Inflammatory macrophage (primary cell): ENCODE measurements around the gene OR5K2.

Experiments
- DNase-seq, 2 donors: peaks; one replicate each; pipeline ENCODE4 v3.0.0-alpha.2; 2020 to 2022

The OR5K2 gene

DNA sequence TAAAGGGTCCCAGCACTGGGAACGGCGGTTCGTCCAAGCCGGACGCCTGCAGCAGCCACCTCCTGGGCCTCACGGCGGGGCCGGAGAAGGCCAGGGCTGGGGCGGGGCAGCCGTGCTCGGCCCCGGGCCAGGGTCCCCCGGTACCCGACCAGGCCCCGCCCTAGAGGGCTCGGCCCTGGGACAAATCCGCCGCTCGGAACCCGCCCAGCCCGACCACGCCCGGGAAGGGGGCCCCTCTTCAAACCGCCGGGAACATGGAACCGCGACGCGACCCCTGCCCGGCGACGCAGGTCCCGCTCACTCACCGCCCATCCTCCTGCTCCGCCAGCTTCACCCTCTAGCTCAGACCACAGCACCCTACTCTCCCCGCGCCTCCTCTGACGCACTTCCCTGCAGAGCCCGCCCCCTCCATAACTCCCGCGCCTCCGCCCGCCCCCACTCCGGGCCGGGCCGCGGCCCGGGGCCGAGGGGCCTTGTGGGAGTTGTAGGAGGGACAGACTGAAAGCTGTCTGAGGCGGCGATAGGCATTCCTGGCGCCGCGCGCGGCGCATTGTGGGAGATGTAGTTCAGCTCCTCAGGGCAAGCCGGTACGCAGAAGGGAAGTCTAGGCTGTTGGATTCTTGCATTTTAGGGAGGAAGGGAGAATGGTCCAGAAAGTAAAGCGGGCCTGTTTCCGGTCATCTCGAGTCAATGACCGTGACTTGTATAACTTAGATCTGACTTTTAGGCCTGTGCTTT is 25.2 kb downstream of the OR5K2 start, which contains the start of gene CLDND1:
CLDND1 (minus strand) TSS at position 359 of the 738 bp plus-strand sequence. CDS start 1,478 bp downstream, outside the sequence.
- DNase-seq, result peak; percentile 97 to 98

DNA sequence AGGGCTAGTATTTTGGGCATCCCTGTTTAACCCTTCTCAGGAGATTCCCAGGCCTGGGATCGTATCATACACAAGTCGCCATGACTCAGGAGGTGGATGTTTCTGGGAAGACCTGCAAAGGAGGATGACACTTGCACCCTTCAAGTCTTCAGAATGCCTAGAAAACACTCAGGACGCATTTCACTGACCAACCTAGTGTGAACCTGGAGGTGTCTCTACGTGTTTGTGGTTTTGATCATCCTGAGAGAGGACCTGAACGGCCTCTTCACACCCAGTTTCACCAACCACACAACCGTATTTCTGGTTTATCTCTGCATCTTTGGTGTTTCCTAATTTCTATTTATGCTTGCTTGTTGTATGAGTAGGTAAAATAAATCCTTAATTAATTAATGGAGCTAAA is 28.0 kb downstream of the OR5K2 start:
- DNase-seq, result no peak

DNA sequence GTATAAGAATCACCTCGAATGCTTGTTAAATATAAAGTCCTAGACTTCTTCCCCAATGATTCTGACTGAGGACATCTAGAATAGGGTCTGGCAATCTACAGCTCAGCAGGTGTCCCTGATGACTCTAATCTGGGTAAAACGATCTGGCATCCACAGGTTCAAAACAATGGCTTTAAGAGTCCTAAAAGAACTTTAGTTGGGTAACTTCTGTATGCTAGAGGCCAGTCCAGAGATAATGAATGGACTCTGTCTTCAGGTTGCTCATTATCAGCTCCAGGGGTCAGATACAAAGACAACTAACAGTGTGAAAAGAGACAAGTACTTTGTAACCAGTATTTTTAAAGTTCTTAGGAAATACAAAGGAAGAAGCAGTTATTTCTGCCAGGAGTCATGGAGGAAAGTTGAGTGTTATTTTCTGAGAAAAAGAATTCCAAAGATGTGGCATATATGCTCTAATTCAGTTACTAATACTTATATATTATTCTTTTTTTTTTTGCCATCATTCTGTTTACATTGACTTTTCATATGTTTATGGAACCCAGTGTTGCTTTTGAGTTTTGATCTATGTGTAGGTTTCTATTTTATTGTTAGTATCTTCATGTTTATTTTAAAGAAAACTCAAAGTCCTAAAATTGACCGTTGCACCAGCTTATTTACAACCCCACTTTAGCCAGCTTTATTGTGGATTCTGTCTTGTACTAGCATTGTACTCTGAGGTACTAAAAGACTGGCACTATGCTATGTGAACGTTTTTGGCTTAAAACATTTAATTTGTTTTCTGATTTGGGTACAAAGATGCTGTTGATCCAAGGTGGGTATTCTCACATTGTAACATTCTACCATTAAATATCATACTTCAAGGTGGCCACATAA is 31.2 kb downstream of the OR5K2 start:
- DNase-seq, result no peak

DNA sequence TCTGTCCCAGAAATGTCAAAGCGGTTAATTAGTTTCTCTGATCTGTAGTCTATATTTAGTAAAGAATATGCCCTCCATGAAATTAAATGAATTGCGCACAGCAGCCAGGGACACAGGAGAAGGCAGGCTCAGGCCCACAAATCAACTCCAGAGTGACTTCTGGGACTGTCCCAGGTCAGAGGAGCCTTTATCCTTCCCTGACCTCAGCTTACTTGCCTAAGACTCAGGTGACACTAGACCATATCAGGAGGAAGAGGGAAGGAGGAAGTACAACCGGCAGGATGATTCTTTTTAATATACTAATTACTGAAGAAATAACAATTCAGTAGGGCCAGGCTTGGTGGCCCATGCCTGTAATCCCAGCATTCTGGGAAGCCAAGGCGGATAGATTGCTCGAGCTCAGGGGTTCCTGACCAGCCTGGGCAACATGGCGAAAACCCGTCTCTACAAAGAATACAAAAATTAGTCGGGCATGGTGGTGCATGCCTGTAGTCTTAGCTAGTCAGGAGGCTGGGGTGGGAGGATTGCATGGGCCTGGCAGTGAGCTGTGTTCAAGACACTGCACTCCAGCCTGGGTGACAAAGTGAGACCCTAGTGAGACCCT is 32.5 kb downstream of the OR5K2 start:
- DNase-seq, result no peak

DNA sequence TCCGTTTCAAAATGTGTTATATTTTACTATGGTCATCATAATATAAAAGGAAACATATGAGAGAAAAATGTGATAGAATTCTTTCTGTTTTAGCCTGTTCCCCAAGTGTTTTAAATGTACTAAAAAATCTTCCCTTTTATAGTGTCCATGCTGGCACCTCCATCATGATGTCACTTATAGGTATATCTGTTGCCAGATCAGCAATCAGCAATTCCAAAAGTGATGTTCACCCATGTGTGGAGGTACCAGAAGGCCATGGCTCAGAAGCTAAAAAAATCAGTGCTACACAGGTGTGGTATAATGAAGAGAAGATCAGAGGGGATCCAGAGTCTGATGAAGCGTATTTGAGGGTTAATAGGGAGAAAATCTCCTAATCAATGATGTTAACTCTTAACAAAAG is 33.2 kb downstream of the OR5K2 start:
- DNase-seq, result no peak

DNA sequence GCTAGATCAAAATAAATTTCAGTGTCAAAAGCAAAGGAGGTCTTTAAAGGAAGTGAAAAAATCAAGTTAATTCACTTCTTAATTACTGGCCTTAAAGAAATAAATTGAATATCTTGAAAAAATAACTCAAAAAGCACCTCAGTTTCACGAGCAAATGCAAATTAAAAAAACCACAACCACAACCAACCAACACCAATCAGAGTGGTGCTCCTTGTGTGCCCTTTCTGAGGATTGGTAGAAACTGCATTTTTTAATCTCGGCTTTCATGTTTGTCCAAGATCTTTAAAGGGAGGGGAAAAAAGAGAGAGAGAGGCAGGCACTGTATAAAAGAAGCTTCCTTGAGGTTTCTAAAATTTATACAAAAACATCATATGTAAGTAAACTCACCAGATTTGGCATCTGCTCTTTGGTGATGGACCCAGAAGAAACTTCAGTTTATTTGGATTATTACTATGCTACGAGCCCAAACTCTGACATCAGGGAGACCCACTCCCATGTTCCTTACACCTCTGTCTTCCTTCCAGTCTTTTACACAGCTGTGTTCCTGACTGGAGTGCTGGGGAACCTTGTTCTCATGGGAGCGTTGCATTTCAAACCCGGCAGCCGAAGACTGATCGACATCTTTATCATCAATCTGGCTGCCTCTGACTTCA is 34.3 kb downstream of the OR5K2 start, which contains the start of gene GPR15:
GPR15 (plus strand) TSS at position 357 of the 653 bp plus-strand sequence; CDS start at position 413, 56 bp downstream.
- no peak for DNase-seq

DNA sequence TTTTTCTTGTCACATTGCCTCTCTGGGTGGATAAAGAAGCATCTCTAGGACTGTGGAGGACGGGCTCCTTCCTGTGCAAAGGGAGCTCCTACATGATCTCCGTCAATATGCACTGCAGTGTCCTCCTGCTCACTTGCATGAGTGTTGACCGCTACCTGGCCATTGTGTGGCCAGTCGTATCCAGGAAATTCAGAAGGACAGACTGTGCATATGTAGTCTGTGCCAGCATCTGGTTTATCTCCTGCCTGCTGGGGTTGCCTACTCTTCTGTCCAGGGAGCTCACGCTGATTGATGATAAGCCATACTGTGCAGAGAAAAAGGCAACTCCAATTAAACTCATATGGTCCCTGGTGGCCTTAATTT is 34.8 kb downstream of the OR5K2 start:
- no peak for DNase-seq

DNA sequence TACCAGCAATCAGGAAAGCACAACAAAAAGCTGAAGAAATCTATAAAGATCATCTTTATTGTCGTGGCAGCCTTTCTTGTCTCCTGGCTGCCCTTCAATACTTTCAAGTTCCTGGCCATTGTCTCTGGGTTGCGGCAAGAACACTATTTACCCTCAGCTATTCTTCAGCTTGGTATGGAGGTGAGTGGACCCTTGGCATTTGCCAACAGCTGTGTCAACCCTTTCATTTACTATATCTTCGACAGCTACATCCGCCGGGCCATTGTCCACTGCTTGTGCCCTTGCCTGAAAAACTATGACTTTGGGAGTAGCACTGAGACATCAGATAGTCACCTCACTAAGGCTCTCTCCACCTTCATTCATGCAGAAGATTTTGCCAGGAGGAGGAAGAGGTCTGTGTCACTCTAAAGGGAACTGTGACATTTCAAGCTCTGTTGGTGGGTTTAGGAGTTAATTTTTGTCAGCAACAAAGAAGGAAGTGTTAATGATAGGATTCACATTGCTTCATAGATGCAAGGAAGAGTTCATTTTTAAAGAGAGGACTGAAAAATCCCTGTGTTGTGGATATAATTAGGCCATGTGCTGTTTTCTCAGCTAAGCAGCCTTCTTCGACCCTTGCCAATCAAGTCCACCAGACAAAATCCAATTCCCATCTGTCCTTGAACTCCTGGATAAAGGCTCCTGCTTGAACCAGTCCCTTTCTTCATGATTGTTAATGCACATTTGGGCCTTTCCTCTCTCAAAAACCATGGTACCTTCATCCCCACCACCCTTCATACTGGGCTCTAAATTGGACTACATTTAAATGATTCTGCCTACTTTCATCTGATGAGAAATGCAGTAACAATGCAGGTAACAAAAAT is 35.5 kb downstream of the OR5K2 start:
- no peak for DNase-seq

DNA sequence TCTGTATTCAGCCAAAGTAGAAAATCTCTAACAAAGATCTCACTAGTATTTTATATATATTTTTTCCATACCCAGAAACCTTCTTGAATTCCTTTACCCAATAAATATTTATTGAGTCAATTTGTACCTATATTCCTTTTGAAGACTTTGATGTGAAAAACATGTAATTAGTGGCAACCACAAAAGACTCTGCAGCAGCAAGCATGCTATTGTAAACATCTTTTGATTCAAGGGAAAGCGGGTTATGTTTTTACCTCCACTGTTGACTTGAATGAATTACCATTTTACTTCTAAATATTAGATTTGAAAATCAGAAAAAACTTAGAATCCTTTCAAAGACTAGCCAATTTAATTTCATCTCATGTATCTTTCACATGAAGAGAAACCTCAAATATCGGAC is 36.7 kb downstream of the OR5K2 start:
- no peak for DNase-seq

DNA sequence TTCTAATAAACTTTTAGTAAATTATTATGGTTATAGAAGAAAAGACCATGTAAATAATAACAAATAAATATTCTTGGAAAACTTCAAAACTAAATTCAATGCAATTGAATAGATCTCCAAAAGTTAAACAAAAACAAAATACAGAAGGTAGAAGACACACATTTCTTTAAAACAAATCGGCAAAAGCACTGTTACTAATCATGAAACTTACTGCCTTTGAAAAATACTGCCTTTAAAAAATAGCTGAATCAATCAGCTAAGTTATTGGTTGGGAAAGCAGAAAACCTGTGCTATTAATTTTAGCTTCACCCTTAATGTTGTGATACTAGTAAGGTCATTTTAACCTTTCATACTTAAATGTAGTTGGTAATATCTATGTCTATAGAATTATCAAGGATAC is 37.3 kb downstream of the OR5K2 start:
- DNase-seq, result no peak

DNA sequence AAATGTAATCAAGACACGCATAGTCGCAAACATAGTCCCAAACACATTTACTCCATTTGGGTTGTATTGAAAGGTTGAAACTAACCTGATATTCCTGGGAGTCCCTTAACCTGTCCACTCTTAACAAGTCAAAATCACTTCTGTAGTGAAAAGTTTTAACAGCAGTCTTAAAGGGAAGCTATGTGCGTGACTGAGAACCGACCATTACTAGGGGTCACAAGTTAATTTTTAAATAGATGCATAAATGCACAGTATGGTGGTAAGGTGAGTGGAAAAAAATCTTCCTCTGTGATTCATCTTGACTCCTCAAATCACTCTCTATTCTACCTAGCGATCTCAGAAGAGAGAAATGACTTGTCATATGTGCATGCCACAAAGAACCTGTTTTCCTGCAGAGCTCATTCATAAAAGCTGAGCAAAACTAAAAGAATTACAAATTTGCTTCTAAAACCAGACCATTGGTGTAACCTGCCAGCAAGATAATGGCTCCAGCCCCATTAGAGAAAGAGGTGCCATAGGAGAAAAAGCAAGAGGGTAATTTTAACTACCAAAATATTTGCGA is 39.1 kb downstream of the OR5K2 start:
- DNase-seq, result no peak

DNA sequence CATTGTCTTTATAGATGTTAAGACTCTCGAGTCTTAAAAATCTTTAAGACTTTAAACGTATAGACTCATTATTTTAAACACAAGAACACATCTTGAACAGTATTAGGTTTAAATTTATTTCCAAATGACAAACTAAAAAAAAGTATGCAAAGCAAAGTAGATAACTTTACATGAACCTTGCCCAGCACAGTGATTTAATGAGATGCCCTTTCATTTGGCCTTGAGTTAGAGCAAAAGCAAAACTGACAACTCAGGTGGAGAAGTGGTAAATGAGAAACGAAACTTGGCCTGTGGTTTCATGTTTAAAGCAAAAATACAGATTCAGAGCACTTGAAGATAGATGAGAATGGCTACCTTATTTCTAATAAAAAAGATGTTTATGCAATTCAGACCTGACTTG is 42.9 kb downstream of the OR5K2 start:
- no peak for DNase-seq

DNA sequence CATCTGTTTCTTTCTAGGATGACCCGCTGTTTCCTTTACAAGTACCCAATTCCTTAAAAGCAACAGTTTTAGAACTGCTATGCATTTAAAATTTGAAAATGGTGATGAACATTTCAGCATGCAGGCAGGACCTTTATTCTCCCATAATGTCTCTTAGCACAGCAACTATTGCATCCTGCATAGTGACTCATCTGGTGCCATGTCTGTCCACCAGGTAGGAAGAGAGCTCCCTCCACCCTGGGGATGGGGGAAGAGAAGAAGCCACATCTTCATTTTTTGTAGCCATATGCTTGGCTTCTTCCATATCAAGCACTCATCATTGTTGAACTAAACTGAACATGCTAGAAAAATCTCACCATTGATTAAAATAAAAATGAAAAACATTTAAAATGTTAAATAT is 44.2 kb downstream of the OR5K2 start:
- DNase-seq, result no peak

DNA sequence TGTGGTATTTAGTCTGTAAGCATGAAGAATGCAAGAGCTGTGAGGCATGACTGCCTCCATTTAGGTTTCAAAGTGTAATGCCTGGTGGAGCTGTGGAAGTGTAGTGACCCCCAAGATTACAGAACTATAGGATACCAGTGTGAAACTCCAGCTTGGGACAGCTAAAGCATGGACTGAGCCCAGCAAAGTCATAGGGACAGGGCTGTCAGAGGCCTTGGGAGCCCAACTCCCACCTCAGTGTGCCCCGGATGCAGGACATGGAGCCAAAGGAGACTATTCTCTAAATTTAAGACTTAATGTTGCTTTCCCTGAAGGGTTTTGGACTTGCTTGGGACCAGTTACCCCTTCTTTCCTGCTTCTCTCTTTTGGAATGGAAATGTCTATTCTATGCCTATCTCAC is 45.1 kb downstream of the OR5K2 start:
- DNase-seq, result no peak

DNA sequence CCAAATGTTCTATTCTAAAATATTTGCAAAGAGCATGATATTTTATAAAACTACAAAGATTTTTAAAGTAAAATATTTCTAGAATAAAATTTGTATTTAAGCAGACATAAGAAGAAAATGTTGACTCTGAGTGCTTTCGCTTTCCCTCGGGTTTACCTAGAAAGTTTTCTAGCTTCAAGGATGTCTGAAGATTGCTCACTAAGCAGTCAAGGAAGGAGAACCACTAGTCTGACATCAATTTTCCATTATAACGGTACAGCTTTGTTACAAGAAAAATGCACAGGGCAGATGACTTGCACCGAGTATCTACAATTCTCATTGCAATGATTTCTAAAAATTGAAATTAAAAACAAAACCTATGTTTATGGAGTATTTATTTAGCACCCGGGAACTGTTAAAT is 48.5 kb downstream of the OR5K2 start:
- no peak for DNase-seq
